DLD1 (cell line): ENCODE data around the gene ATP8B4.
"Not testable (repeated sequence)": the region's sequence is repeated elsewhere in the genome, so short reads cannot be mapped to it uniquely, and the experiment has no call there.

Experiments used
- in situ Hi-C: cut with HindIII; loops from 2 replicates; pipeline ENCODE4 v1.10.0; 2017; ENCODE audit warnings: low sequenced_read_pairs

The ATP8B4 gene, protein sequence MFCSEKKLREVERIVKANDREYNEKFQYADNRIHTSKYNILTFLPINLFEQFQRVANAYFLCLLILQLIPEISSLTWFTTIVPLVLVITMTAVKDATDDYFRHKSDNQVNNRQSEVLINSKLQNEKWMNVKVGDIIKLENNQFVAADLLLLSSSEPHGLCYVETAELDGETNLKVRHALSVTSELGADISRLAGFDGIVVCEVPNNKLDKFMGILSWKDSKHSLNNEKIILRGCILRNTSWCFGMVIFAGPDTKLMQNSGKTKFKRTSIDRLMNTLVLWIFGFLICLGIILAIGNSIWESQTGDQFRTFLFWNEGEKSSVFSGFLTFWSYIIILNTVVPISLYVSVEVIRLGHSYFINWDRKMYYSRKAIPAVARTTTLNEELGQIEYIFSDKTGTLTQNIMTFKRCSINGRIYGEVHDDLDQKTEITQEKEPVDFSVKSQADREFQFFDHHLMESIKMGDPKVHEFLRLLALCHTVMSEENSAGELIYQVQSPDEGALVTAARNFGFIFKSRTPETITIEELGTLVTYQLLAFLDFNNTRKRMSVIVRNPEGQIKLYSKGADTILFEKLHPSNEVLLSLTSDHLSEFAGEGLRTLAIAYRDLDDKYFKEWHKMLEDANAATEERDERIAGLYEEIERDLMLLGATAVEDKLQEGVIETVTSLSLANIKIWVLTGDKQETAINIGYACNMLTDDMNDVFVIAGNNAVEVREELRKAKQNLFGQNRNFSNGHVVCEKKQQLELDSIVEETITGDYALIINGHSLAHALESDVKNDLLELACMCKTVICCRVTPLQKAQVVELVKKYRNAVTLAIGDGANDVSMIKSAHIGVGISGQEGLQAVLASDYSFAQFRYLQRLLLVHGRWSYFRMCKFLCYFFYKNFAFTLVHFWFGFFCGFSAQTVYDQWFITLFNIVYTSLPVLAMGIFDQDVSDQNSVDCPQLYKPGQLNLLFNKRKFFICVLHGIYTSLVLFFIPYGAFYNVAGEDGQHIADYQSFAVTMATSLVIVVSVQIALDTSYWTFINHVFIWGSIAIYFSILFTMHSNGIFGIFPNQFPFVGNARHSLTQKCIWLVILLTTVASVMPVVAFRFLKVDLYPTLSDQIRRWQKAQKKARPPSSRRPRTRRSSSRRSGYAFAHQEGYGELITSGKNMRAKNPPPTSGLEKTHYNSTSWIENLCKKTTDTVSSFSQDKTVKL

DNA sequence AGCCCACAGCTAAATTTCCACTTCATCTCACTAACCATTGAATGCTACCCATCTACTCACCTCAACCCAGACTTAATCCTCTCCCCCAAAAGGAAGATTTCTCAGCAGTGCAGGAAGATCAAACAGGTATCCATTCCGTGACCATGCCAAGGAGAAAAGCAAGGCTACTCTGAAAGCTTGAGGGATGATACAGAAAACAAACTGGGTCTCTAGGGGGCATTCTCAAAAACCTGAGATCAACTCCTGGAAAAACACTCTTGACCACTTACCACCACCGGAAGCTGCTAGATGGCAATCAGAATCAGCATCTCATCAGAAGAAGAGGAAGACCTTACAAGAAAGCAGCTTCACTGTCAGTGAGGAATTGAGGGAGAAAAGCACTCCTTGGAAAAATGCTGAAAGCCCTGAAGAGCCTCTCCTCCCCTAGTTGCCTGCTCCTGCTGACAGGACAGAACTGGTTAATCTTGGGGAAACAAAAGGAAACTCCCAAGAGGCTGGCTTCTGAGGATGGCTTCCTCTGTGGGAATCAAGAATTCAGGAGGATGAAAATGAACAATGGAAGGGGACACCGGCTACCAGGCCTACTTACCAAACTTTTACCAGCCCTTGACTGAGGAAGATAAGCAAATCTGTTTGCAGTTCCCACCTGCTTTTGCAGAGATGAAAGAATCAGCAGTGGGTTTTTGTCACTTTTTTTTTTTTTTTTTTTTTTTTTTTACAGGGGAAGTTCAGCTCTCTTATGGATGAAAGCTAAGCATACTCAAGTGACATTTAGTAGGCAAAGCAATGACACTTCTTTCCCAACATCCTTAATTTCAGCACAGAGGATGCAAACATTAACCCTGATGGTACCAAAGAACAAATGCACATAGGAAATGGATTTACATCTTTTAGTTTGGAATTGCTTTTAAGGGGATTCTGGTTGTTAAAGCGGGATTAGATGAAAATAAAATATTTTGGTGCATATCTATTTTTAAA is at the start of gene ATP8B4:
TSS of gene ATP8B4 (minus strand) at position 171 of the 978 bp plus-strand sequence. CDS start 12,267 bp downstream, outside the sequence.
- in situ Hi-C loops: no loop called here

DNA sequence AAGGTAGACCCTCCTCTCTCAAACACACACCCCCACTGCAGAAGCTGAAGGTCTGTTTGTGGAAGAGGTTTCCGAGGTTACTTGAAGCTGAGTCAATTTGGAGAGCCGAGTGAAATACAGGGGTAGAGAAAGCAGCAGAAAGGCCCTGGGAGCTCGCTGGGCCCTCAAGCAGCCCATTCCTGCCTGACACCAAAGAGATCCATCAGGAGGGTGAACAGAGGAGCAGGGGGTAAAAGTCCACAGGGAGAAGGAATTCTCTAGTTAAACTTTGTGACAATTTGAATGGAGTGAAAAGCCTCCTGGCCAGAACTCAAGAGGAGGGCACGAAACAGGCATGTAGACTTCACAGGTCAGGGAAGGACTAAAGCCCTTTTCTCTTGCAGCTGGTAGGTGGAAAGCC is 49.3 kb upstream of the ATP8B4 start:
- in situ Hi-C loops: no loop called here

GRCh38 chr15:50167110-50167509 is 48.1 kb upstream of the ATP8B4 start:
- in situ Hi-C loops: no loop called here

- in situ Hi-C loops: no loop called here
Observed at GRCh38 chr15:50166216-50166615, 47.2 kb upstream of the ATP8B4 start.

DNA sequence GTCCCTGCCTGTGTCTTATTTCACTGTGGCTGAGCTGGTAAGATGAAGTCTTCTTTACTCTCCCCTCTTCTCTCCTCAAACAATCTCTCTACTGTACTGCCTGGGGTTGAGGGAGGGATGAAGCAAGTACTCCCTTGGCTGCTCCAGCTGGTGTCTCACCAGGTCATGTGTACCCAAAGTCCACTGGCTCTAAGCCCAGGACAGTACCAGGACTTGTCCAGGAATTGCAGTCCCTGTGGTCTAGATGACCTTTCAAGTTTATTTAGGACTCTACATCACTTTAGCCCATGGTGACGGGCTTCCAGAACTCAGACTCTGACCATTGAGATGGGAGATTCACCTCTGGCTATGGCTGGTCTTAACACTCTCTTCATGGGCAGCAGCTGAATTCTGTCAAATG is 45.4 kb upstream of the ATP8B4 start:
- in situ Hi-C loops: no loop called here

- in situ Hi-C loops: no loop called here
Observed at GRCh38 chr15:50163719-50164410, 44.8 kb upstream of the ATP8B4 start.

- in situ Hi-C loops: no loop called here
Observed at GRCh38 chr15:50162969-50163718, 44.1 kb upstream of the ATP8B4 start.

- in situ Hi-C loops: not testable (repeated sequence)
Observed at GRCh38 chr15:50158236-50158635, 39.2 kb upstream of the ATP8B4 start.

GRCh38 chr15:50151476-50151875 is 32.4 kb upstream of the ATP8B4 start:
- in situ Hi-C loops: no loop called here

GRCh38 chr15:50150851-50151250 is 31.8 kb upstream of the ATP8B4 start:
- in situ Hi-C loops: no loop called here

DNA sequence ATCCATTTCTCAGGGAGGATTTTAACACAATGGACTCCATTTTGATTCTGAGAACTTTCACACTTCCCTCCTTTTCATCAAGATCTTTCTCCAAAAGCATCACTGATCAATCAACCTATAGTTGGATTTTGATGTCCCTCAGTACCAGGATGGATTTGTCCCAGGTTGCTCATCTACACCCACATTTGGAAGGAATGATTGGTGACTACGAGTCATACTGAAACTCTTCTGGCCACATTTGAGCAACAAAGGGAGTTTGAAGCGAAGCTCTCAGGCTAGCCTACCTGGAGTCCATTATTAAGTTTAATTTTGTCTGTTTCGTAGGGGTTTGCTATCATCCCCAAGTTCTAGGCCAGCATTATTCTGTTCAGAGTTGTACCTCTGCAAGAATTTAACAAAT is 31.3 kb upstream of the ATP8B4 start:
- in situ Hi-C loops: no loop called here

DNA sequence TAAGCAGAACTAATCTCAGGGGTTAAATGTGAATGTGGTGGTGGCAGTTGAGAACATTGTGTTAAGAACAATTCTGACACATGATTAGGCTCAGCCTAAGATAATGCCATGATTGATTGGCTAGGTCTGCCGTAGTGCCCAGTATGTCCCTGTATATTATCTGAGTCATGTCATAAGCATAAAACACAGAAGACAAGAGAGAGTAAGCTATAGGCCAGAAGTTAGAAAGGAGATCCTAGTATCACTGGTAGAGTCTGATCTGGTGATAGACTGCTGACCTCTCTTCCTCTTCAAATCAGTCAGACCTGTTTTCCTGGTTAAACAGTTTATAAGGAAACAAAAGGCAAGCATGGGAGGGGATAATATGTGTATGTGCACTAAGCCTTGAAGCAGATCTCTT is 30.1 kb upstream of the ATP8B4 start:
- in situ Hi-C loops: no loop called here

- in situ Hi-C loops: no loop called here
Observed at GRCh38 chr15:50148362-50148963, 29.4 kb upstream of the ATP8B4 start.

GRCh38 chr15:50146632-50147031 is 27.6 kb upstream of the ATP8B4 start:
- in situ Hi-C loops: no loop called here

GRCh38 chr15:50145451-50145872 is 26.4 kb upstream of the ATP8B4 start:
- in situ Hi-C loops: no loop called here

DNA sequence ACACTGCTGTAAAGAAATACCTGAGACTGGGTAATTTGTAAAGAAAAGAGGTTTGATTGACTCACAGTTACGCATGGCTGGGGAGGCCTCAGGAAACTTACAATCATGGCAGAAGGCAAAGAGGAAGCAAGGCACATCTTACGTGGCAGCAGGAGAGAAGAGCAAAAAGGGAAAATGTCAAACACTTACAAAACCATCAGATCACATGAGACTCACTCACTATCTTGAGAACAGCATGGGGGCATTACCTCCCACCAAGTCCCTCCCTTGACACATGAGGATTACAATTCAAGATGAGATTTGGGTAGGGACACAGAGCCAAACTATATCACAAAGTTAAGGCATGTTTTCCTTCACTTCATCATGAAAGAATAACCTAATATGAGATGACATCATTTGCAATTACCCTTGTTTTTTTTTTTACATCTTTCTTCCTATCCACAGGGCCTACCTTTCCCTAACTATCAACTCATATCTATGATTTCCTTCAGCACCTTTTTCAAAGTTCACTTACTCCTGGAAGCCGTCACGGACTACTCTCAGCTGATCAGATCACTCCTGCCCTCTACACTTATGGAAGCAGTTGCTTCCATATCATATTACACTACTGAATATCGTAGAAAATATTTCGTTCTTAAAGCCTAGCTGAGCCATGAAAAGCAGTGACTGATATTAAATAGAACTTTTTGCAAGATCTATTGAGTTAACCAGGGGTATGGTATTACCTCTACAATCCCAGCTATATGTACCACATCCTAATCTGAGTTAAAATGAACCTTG is 25.5 kb upstream of the ATP8B4 start:
- in situ Hi-C loops: no loop called here

GRCh38 chr15:50143255-50143860 is 24.3 kb upstream of the ATP8B4 start:
- in situ Hi-C loops: no loop called here
